Fibroblast of pulmonary artery (primary cell): ENCODE results near the gene BDP1.
"Not testable (repeated sequence)": the region's sequence is repeated elsewhere in the genome, so short reads cannot be mapped to it uniquely, and the experiment has no call there.

Experiments
- DNase-seq: peaks from one replicate; pipeline ENCODE4 v3.0.0-alpha.2; 2010; ENCODE audit warnings: low read depth
- H3K4me3 ChIP-seq: replicated peaks from 2 replicates; pipeline ENCODE4 v1.5.1; 2011; ENCODE audit warnings: low read depth, mild to moderate bottlenecking, control low read depth, low read length, moderate library complexity
- TF ChIP-seq, protein P1 (sequence below): IDR thresholded peaks from 2 replicates; pipeline ENCODE4 v1.5.1; 2011; ENCODE audit warnings: mild to moderate bottlenecking, control low read depth, low read length, inconsistent platforms; ENCODE audit errors: missing control alignments

BDP1 gene, protein sequence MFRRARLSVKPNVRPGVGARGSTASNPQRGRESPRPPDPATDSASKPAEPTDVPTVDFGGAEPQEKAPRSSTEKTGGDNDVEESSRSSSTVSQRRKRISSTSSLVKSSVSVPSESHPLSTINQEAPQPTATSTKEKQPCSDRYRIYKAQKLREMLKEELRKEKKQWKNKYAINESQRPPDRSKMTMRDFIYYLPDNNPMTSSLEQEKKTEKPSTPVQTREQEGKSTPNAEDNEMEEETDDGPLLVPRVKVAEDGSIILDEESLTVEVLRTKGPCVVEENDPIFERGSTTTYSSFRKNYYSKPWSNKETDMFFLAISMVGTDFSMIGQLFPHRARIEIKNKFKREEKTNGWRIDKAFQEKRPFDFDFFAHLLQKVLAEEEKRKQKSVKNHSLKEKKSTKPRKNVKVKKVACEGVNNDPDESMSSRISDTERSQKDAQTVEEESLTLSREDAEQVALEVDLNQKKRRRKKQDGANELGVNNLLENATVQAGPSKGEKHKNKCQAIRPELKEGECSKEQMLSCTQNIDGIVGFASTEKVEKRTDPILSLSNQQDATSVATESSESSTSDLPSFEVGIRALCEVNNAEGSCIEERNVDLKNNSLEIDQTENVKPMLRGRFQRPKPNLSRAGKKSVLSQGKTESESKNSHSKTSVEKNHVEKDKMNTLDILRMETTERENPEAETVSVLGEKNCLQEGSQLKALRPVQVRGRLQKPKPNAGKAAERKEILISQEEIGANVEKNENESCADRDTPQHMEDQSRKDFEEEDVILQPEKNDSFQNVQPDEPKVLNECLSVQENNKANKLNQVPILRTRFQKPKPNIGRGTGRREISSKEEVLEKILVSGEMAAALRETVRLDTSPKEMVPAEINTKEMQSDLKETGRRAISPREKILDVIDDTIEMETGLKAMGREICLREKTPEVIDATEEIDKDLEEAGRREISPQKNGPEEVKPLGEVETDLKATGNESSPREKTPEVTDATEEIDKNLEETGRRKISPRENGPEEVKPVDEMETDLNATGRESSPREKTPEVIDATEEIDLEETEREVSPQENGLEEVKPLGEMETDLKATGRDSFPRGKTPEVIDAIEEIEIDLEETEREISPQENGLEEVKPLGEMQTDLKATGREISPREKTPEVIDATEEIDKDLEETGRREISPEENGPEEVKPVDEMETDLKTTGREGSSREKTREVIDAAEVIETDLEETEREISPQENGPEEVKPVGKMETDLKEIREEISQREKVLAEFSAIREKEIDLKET (N-terminal part only)

DNA sequence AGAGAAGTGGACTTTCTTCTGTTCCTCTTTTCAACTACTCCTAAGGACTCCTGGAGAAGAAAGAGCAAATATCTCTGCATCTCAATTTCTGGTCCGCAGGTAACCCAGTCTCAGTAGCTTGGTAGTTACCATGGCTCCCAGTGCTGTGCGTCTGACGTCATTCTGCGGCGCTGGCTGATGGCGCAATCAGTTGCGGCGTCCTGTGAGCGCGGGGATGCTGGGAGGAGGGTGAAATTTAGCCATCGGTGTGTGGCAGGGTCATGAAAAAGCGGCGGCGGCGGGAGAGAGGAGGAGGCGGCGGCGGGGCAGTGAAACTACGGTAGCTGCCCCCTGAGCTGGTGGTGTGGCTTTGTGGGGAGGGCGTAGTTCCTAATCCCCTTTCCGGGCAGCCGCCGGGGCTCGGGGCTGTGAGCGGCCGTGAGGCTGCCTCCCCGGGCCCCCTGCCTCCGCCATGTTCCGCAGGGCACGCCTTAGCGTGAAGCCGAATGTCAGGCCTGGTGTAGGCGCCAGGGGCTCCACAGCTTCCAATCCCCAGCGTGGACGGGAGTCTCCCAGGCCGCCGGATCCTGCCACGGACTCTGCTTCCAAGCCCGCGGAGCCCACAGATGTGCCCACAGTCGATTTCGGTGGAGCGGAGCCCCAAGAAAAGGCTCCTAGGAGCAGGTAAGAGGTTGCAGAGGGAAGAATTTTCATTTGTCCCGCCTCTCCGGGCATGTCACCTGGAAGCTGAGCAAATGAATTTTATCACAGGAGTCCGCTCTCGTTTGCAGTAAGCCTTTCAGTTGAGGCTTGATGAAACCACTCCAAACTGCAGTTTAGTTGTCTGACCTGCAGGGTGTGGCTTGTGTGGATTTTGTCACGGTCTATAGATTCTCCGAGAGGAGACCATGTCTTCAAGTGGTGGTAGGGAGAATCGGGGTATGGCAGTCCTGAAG, at the start of gene BDP1:
Gene BDP1, plus strand, starts transcription at position 225 of the 935 bp plus-strand sequence. Its CDS starts 227 bp downstream, at position 452.
- H3K4me3 ChIP-seq, result peak within 1 kb of the TSS; percentile 99
- TF ChIP-seq, protein P1, sequence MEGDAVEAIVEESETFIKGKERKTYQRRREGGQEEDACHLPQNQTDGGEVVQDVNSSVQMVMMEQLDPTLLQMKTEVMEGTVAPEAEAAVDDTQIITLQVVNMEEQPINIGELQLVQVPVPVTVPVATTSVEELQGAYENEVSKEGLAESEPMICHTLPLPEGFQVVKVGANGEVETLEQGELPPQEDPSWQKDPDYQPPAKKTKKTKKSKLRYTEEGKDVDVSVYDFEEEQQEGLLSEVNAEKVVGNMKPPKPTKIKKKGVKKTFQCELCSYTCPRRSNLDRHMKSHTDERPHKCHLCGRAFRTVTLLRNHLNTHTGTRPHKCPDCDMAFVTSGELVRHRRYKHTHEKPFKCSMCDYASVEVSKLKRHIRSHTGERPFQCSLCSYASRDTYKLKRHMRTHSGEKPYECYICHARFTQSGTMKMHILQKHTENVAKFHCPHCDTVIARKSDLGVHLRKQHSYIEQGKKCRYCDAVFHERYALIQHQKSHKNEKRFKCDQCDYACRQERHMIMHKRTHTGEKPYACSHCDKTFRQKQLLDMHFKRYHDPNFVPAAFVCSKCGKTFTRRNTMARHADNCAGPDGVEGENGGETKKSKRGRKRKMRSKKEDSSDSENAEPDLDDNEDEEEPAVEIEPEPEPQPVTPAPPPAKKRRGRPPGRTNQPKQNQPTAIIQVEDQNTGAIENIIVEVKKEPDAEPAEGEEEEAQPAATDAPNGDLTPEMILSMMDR, result peak; percentile 31
- DNase-seq, result peak; percentile 96

DNA sequence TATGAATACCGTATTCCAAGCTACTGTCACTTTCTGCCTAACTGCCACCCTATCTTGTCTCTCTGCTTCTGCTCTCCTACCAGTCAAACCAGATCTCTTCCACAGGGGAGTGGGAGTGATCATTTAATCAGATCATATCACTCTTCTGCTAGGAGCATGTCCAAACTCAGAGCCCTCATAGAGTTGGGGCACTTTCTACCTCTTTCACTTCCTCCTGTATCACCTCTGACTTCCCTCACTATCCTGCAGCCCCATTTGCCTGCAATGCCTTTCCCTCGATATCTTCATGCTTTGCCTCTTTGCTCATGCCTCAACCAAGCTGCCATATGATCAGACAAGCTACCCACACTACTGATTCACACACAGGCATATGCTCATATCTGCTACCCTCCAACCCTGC, 45.4 kb upstream of the BDP1 start:
- H3K4me3 ChIP-seq, result not testable (repeated sequence)

DNA sequence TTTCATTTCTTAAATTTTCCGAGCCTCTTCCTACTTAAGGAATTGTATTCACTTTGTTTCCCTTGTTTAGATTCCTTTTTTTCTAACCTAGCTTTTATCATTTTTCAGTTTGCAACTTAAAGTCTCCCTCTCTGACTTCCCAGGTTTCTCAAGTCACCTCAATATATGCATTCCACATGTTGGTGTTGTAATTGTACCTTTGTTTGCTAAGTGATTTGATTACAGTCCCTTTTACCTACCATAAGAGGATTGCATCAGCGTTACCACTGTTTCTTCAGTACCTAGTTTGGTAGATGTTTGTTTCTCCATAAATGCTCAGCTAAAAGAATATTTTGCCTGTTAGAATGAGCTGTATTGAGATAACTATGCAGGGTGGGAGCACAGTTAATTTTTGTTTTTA, 39.8 kb upstream of the BDP1 start:
- not testable (repeated sequence) for H3K4me3 ChIP-seq, DNase-seq

More for the DNA sequence above, 45.4 kb upstream of the BDP1 start:
- DNase-seq, result not testable (repeated sequence)

DNA sequence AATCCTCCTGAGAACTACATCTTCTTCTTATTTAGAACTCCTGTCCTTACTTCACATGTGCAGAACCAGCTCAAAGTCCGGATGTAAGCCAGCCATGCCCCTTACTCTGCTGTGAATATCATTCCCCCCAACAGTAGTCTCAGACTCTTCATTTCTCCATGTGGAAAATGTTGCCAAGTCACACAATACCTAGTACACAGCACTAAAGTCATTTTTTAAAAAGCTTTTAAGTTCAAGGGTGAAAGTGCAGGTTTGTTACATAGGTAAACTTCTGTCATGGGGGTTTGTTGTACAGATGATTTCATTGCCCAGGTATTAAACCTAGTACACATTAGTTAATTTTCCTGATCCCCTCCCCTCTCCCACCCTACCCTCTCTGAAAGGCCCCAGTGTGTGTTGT, 37.4 kb upstream of the BDP1 start:
- not testable (repeated sequence) for DNase-seq, H3K4me3 ChIP-seq

DNA sequence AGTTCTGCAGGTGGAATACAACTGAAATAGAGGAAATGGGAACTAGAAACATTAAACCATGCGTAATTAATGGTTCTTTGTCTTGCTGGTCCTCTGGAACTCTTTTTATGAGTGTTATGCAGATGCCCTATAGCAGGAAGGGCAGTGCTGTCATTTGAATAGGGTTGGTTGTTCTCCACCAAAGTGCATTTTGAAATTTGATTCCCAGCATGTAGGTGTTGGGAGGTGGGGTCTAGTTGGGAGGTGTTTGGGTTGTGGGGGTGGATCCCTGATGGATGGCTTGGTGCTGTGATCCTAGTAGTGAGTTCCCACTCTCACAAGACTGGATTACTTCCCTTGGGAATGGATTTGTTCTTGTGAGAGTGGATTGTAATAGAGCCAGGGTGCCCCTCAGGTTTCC, 34.2 kb upstream of the BDP1 start:
- not testable (repeated sequence) for DNase-seq, H3K4me3 ChIP-seq

DNA sequence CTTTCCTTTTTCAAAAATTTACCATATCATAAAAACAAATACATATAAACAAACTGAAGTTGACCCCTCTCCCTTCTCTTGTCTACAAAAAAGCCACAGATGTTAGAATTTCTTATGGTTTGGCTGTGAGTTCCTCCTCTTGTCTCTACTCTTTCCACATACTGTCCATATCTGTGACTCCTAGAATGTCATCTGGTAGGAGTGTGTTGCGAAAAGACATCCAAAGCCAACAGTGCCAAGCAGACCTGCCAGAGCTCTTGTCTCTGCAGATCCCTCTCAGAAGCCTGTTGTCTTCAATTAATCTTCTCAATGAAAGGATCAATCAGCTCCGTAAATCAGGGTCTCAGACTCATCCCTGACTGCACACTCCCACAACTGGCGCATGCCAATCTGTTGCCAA, 31.6 kb upstream of the BDP1 start:
- H3K4me3 ChIP-seq, DNase-seq: not testable (repeated sequence)

DNA sequence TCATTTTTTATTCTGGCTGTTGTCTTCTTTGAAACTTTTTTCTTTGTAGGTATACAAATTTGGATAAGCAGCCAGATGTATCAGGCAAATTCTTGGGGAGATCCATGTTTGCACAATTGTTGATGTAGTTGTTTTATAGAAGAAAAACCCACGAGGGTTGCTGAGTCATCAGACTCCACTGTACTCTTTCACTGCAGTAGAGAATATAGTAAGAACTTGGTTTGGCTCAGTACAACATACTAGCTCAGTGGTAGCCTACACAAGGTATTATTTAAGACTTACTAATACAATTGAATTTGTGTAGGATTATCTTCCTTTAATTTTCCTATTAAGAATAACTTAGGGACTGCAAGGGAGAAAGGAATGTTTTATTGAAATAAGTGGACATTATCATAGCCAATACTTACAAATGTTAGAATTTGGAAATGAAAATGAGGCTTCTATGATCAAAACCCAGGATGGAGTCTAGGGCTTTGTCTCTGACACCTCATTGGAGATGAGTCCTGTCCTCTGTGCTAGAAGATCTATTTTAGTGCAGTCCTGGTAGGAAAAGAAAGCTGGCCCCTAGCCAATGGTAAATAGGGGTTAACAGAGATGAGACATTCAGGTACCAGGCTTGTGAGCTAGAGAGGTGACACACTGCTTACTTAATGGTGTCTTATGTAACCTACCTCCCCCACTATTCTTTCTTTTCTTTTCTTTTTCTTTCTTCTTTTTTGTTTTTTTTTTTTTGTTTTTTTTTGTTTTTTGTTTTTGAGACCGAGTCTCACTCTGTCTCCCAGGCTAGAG, 28.6 kb upstream of the BDP1 start:
- DNase-seq, H3K4me3 ChIP-seq: not testable (repeated sequence)

DNA sequence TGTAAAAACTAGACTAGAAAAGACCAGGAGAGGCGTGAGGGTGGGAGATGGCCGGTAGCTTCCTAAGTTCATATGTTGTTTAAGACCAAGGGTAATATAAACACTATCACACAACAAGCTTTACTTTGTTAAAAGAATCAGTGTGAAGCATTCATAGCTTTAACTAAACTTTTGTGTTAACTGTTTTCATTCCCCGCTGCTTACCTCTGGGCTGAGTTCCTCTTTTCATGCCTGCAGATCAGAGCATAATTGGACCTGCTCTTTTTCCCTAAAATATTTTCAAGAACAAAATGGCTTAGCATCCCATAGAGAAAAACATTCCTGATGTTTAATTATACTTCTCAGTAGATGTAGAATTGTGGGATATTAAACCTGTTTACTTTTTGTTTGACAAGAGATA, 23.0 kb upstream of the BDP1 start:
- DNase-seq, H3K4me3 ChIP-seq: not testable (repeated sequence)

DNA sequence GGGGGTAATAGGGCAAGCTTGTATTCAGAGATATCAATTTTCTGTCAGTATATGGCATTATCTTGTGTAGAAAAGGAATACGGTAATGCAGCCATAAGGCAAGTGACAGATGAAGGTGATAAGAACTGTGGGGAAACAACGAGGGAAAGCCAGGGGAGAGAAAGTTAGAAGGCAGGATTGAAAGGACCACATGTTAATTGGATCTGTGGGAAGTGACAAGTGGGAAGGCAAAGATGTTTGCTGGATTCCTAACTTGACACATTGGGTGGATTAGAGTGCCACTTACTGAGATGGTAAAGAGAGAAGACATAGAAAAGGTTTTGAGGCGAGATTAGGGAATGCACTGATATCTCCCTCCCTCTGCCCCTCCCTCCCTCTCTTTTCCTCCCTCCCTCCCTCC, 20.6 kb upstream of the BDP1 start:
- DNase-seq, H3K4me3 ChIP-seq: not testable (repeated sequence)

DNA sequence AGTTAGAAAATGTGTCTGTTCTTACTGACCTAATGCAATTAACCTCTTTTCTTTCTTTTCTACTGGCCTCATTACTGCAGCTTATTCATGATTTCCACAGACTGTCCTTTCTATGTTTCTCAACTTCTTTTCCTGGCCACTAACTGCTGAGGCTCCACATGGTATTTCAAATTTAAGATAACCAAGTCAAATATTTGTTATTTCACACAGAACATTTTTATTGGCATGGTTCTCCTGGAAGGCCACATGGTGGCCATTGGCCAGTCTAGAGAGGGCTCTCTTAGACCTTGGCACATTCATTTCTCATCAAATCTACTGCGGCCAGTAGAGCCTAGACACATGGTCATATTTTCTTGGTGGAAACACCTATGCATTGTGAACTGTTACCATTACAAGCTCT, 13.9 kb upstream of the BDP1 start:
- H3K4me3 ChIP-seq, DNase-seq: not testable (repeated sequence)

DNA sequence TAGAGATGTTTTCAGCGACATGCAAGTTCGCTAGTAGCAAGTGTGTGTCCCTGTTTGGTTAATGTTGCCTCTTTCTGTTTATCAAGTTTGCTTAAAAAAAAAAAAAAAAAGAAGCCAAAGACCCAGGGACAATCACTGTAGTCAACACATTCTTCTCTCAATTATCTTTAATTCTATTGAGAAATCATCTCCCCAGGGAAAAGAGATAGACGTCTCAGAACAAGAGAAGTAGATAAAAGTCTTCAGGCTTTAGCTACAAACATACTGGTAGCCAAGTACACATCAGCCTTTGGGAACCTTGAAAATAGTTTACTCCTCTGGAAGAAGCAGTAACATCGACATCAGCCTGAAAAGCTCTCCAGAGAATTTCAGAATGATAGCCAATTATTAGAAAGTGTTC, 11.6 kb upstream of the BDP1 start:
- not testable (repeated sequence) for H3K4me3 ChIP-seq, DNase-seq

DNA sequence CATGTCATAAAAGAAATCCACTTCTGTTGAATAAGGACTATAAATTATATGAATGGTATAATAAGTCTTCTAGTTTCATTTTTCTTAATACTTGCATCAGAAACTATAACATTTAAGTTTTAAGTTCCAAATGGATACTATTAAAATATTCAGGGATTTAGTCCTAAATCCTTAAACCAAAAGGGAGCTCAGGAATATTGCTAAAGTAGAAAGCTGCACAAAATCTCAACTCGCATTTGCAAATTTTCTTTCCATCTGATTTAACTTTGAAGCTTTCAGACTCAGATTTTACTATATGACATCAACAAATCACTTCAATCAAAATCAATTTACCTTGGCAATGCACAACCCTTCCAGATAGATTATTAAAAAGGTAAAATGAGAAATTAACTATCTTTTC, 10.4 kb upstream of the BDP1 start:
- not testable (repeated sequence) for DNase-seq, H3K4me3 ChIP-seq

DNA sequence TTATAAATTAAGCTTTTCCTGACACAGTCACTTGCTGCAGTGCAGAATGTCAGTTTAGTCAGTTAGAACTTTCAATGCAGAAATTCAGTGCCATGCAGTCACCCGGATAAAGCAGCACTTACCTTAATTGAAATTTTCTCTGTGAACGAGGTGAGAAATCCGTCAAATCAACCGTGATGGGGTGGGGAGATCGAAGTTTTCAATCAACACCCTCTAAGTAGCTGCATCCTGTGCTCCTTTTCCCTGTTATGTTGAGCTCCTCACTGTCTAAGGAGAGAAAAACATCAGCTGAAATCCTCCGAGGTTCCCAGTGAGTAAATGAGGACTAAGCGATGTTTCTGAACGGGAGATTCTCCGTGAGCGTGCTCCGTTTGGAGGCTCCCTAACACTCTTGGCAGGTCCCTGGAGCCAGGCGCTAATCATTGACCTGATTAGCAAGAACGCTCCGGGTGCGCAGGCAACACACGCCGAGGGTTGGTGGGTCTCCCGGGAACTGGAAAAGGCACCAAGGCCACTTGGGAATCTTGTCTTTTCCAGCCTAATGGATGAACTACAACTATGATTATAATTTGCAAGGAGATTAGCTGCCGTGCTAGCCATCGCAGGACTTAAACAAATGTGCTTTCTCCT, 9.8 kb upstream of the BDP1 start:
- not testable (repeated sequence) for DNase-seq, H3K4me3 ChIP-seq

DNA sequence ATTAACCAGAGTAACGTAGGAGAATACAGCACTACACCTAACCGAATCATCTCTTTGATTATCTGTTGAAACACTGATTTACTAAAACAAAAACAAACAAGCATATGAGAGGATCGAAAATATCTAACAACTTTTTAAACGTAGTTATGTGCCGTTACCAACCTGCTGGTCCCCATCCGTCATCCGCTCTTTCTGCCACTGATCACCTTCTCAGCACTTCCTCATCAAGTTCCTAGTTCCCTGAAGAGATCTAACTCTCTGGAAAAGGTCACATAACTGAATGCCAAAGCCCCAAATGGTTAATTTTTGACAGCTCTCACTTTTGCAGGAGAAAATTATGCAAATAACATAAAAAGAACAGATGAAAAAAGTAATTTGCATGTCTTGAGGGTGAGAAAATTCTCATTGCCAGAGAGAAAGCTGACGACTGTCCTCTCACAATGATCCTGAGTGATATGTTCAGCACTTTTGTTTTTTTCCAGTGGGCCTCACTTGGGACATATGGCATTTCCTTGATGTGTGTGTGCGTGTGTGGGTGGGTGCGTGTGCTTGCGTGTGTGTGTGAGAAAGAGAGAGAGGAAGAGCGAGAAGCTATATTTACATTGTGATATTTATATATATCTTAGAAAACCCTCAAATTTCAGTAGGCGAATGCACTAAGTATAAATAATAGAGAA, 8.8 kb upstream of the BDP1 start:
- not testable (repeated sequence) for H3K4me3 ChIP-seq, DNase-seq
